Peyer's patch (tissue), 4 donors: ENCODE results near the gene PLEKHA7. TPM values are rescaled to one million over a fixed set of nuclear protein-coding genes. Genes with fewer than 3 reads are reported as not detected.

Source experiments
- DNase-seq, 3 donors: peaks; one replicate each; pipeline ENCODE4 v3.0.0-alpha.2; 2017 to 2019
- H3K27ac ChIP-seq, 4 donors: fragments of 200-600 bp; sonication (generic); one replicate each; pipeline ENCODE4 v1.5.1; 2016 to 2019
- H3K27me3 ChIP-seq, 2 donors: fragments of 200-600 bp; sonication (generic); one replicate each; pipeline ENCODE4 v1.5.1; 2019
- H3K36me3 ChIP-seq, 3 donors: fragments of 200-600 bp; sonication (generic); one replicate each; pipeline ENCODE4 v1.5.1; 2016 to 2019
- H3K4me1 ChIP-seq, 4 donors: fragments of 200-600 bp; sonication (generic); one replicate each; pipeline ENCODE4 v1.5.1; 2016 to 2019
- H3K4me3 ChIP-seq, 4 donors: fragments of 200-600 bp; sonication (generic); 1 replicate in 3 of 4; 2 replicates in 1 of 4; pipeline ENCODE4 v1.5.1; 2016 to 2019; ENCODE audit warnings: mild to moderate bottlenecking in 1 of 4
- H3K9me3 ChIP-seq, 4 donors: fragments of 200-600 bp; sonication (generic); one replicate each; pipeline ENCODE4 v1.5.1; 2016 to 2019; ENCODE audit warnings: mild to moderate bottlenecking in 1 of 4
- POLR2A ChIP-seq, 2 donors: fragments of 450-650 bp; IDR thresholded peaks; one replicate each; pipeline ENCODE4 v1.5.1; 2017; ENCODE audit warnings: antibody characterized with exemption in 2 of 2, mild to moderate bottlenecking in 2 of 2, moderate library complexity in 2 of 2
- total RNA-seq, 4 donors: library from RNA; depleted of rRNA; stranded (reverse); fragments of >200 nt; gene quantifications; one replicate each; pipeline ENCODE4 v1.1.0, GENCODE V29; 2016
- TF ChIP-seq, protein P1 (sequence below), 6 experiments: fragments of 450-650 bp in 4 of 6; fragments of 200-600 bp in 2 of 6; sonication (generic) in 1 of 6; IDR thresholded peaks; one replicate each; pipeline ENCODE4 v1.5.1; 2017 to 2019; ENCODE audit warnings: antibody characterized with exemption in 6 of 6, mild to moderate bottlenecking in 3 of 6, moderate library complexity in 1 of 6

PLEKHA7 gene
- total RNA-seq, 4 donors from 2014 or later = 129 to 211 (median 176) TPM

GRCh38 chr11:16780698-16781550 is 233.3 kb downstream of the PLEKHA7 start:
- Histone ChIP-seq H3K9me3 (no peaks in the 10 kb centered on the region), H3K4me1 (peaks cover 0 to 2% (median 0%) of the 10 kb centered on the region in 4 donors), H3K36me3 (peaks cover 0 to 23% (median 0%) of the 10 kb centered on the region in 3 donors), H3K27me3 (no peaks in the 10 kb centered on the region), H3K27ac (no peak overlapping the region), H3K4me3 (no peak overlapping the region)
- no peak for TF ChIP-seq POLR2A (IDR thresholded peaks at IDR 0.05)
- TF ChIP-seq, protein P1, sequence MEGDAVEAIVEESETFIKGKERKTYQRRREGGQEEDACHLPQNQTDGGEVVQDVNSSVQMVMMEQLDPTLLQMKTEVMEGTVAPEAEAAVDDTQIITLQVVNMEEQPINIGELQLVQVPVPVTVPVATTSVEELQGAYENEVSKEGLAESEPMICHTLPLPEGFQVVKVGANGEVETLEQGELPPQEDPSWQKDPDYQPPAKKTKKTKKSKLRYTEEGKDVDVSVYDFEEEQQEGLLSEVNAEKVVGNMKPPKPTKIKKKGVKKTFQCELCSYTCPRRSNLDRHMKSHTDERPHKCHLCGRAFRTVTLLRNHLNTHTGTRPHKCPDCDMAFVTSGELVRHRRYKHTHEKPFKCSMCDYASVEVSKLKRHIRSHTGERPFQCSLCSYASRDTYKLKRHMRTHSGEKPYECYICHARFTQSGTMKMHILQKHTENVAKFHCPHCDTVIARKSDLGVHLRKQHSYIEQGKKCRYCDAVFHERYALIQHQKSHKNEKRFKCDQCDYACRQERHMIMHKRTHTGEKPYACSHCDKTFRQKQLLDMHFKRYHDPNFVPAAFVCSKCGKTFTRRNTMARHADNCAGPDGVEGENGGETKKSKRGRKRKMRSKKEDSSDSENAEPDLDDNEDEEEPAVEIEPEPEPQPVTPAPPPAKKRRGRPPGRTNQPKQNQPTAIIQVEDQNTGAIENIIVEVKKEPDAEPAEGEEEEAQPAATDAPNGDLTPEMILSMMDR (IDR thresholded peaks at IDR 0.05) = no peak
- no peak for DNase-seq

GRCh38 chr11:16780146-16780545 is 234.1 kb downstream of the PLEKHA7 start:
- TF ChIP-seq, protein P1 (IDR thresholded peaks at IDR 0.05) = no peak
- TF ChIP-seq POLR2A (IDR thresholded peaks at IDR 0.05) = no peak
- Histone ChIP-seq H3K9me3 (no peaks in the 10 kb centered on the region), H3K27ac (no peak overlapping the region), H3K27me3 (no peaks in the 10 kb centered on the region), H3K4me1 (no peaks in the 10 kb centered on the region), H3K4me3 (no peak overlapping the region), H3K36me3 (peaks cover 0 to 29% (median 0%) of the 10 kb centered on the region in 3 donors)
- DNase-seq = no peak

- H3K27me3 ChIP-seq = no peaks in the 10 kb centered on the region
- no peak overlapping the region for H3K4me3 ChIP-seq
- no peaks in the 10 kb centered on the region for H3K4me1 ChIP-seq
- no peak for TF ChIP-seq POLR2A (IDR thresholded peaks at IDR 0.05)
- TF ChIP-seq, protein P1 (IDR thresholded peaks at IDR 0.05) = no peak
- H3K9me3 ChIP-seq = no peaks in the 10 kb centered on the region
- H3K36me3 ChIP-seq = peaks cover 0 to 29% (median 0%) of the 10 kb centered on the region in 3 donors
- H3K27ac ChIP-seq = no peak overlapping the region
- DNase-seq = peak in 1 of 3 donors; percentile 67
Observed at GRCh38 chr11:16779436-16779835, 234.8 kb downstream of the PLEKHA7 start.

DNA sequence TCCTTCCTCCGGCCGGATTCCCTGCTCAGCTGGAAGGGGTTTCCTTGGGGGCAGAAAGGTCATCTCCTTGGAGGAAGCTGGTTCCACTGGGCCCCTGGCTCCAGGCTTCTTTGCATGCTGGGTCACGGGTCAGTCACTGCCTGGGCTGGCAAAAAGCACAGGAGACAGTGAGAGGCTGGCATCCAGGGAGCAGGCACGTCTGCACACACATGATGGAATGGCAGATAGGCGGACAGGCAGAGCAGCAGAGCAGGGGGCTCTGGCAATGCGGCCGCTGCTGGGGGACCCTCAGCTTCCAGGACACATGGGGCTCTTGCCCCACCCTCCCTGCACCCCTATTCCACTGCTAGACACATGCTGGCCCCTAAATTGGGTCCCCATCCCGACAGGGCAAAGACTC is 235.3 kb downstream of the PLEKHA7 start:
- DNase-seq = no peak

GRCh38 chr11:16778286-16778685 is 235.9 kb downstream of the PLEKHA7 start:
- no peak for DNase-seq
- no peak for TF ChIP-seq POLR2A (IDR thresholded peaks at IDR 0.05)
- TF ChIP-seq, protein P1 (IDR thresholded peaks at IDR 0.05) = no peak
- Histone ChIP-seq H3K36me3 (peaks cover 0 to 28% (median 0%) of the 10 kb centered on the region in 3 donors), H3K9me3 (no peaks in the 10 kb centered on the region), H3K4me1 (no peaks in the 10 kb centered on the region), H3K27ac (no peak overlapping the region), H3K27me3 (no peaks in the 10 kb centered on the region), H3K4me3 (no peak overlapping the region)

More for the DNA sequence above, 235.3 kb downstream of the PLEKHA7 start:
- Histone ChIP-seq H3K27me3 (no peaks in the 10 kb centered on the region), H3K9me3 (no peaks in the 10 kb centered on the region), H3K36me3 (peaks cover 0 to 30% (median 0%) of the 10 kb centered on the region in 3 donors), H3K27ac (no peak overlapping the region), H3K4me3 (no peak overlapping the region), H3K4me1 (no peaks in the 10 kb centered on the region)
- no peak for TF ChIP-seq POLR2A (IDR thresholded peaks at IDR 0.05)
- TF ChIP-seq, protein P1 (IDR thresholded peaks at IDR 0.05) = no peak
